ENCODE results near the gene DCP1A. TPM values are rescaled to one million over a fixed set of nuclear protein-coding genes. Genes with fewer than 3 reads are reported as not detected.

DCP1A gene
- total and polyA plus RNA-seq, 2 donors (not counting 3 experiments of a cell fraction or from before 2014, with no cell fraction given), result 32.3 to 38.0 TPM

GRCh38 chr3:53295410-53295809, 51.9 kb downstream of the DCP1A start:
- Histone ChIP-seq H3K9me1 (replicated peaks; ENCODE audit: control insufficient read depth, extremely low read depth, insufficient read depth, low read length) (no peaks in the 10 kb centered on the region), H3K4me3 (replicated peaks in 1 of 3; ENCODE audit: insufficient read depth in 1 of 3, low read depth in 1 of 3, low read length in 3 of 3) (no peak overlapping the region), H3K9ac (replicated peaks; ENCODE audit: extremely low read depth, insufficient read depth, low read length) (no peak overlapping the region), H2AFZ (ENCODE audit: low read depth, low read length) (no peak overlapping the region), H3K27ac (ENCODE audit: insufficient read depth, low read depth, low read length) (no peak overlapping the region), H3K9me3 (replicated peaks; ENCODE audit: control insufficient read depth, insufficient read depth, low read length) (no peaks in the 10 kb centered on the region), H3K79me2 (ENCODE audit: control insufficient read depth, insufficient read depth, low read length) (no peaks in the 10 kb centered on the region), H4K20me1 (replicated peaks; ENCODE audit: control insufficient read depth, extremely low read depth, insufficient read depth, low read length) (peaks cover 2% of the 10 kb centered on the region), H3K4me2 (ENCODE audit: insufficient read depth, low read length) (no peak overlapping the region), H3K27me3 (ENCODE audit: control insufficient read depth in 2 of 2, insufficient read depth in 2 of 2, low read length in 2 of 2) (no peaks in the 10 kb centered on the region), H3K4me1 (ENCODE audit: control insufficient read depth, extremely low read depth, insufficient read depth, low read length) (no peaks in the 10 kb centered on the region), H3K36me3 (ENCODE audit: control insufficient read depth in 2 of 2, extremely low read depth in 1 of 2, insufficient read depth in 2 of 2, low read length in 2 of 2) (peaks cover 15 to 16% of the 10 kb centered on the region in 2 experiments)
- BruUV-seq (replicated peaks), result no TSS peak
- POLR2A ChIA-PET, result no interaction called here
- intact Hi-C loops (cut with micrococcal nuclease) (loop anchor here (5.0 to 10.0 kb wide), 4 partner anchors 73 to 217 kb away; no protein-coding TSS in a partner anchor), dilution Hi-C loops (cut with MboI; ENCODE audit: extremely low pct_ligation_motif_present, low sequenced_read_pairs) (no loop called here)
- DNase-seq (ENCODE audit: low read depth, low spot score) (no peak), FAIRE-seq (no peak)
- CTCF ChIA-PET, result interaction anchor here (0.9 kb wide), 1 partner anchor 75 kb away, joined by 3 read pairs; no protein-coding TSS in a partner anchor
- TF ChIP-seq EZH2 (IDR thresholded peaks at IDR 0.05; ENCODE audit: borderline replicate concordance, low read depth, low read length, severe bottlenecking), result no peak
- TF ChIP-seq MAX (IDR thresholded peaks at IDR 0.05; ENCODE audit: insufficient read depth, insufficient read length), result no peak
- TF ChIP-seq JUN (IDR thresholded peaks at IDR 0.05; ENCODE audit: borderline replicate concordance, insufficient read depth, insufficient read length, low read depth), result no peak
- no peak for TF ChIP-seq GATA2 (IDR thresholded peaks at IDR 0.05; ENCODE audit: insufficient read depth, insufficient read length, low read depth, low read length)
- no peak for TF ChIP-seq POLR2A (IDR thresholded peaks at IDR 0.05; ENCODE audit: low read depth, low read length)
- no peak for TF ChIP-seq MYC (IDR thresholded peaks at IDR 0.05; ENCODE audit: low read depth, low read length)
- no peak for TF ChIP-seq FOS (IDR thresholded peaks at IDR 0.05; ENCODE audit: borderline replicate concordance, insufficient read depth, low read length)
- TF ChIP-seq POLR2AphosphoS5 (IDR thresholded peaks at IDR 0.05; ENCODE audit: insufficient read depth, low read depth, low read length), result no peak
- no peak for TF ChIP-seq CTCF (IDR thresholded peaks at IDR 0.05; ENCODE audit: extremely low read depth in 1 of 2, insufficient read depth in 1 of 2, low read depth in 1 of 2, low read length in 2 of 2)

Measured in endothelial cell of umbilical vein (primary cell).